Stomach (tissue), 9 donors: ENCODE results near the gene WHAMM. TPM values are rescaled to one million over a fixed set of nuclear protein-coding genes. Genes with fewer than 3 reads are reported as not detected.

ENCODE experiments used
- DNase-seq, 2 donors: peaks; one replicate each; pipeline versions ENCODE4 v3.0.0 to v3.0.0-alpha.2; 2013 to 2019
- H3K27ac ChIP-seq, 5 donors: fragments of 200-600 bp in 4 of 5; sonication (generic) in 4 of 5; one replicate each; pipeline ENCODE4 v1.5.1; 2013 to 2019; ENCODE audit warnings: mild to moderate bottlenecking in 1 of 5, moderate library complexity in 1 of 5
- H3K27me3 ChIP-seq, 3 donors: fragments of 200-600 bp; sonication (generic); one replicate each; pipeline ENCODE4 v1.5.1; 2017 to 2019; ENCODE audit warnings: mixed run types in 1 of 3
- H3K36me3 ChIP-seq, 4 donors: fragments of 200-600 bp; sonication (generic); 1 replicate in 3 of 4; 2 replicates in 1 of 4; pipeline ENCODE4 v1.5.1; 2016 to 2019
- H3K4me1 ChIP-seq, 4 donors: fragments of 200-600 bp; sonication (generic); one replicate each; pipeline ENCODE4 v1.5.1; 2016 to 2019
- H3K4me3 ChIP-seq, 4 donors: fragments of 200-600 bp; sonication (generic) in 3 of 4; one replicate each; pipeline ENCODE4 v1.5.1; 2016 to 2019; ENCODE audit warnings: mild to moderate bottlenecking in 1 of 4
- H3K9me3 ChIP-seq, 4 donors: fragments of 200-600 bp; sonication (generic); one replicate each; pipeline ENCODE4 v1.5.1; 2016 to 2019
- EP300 ChIP-seq: sonication (generic); formaldehyde crosslinking; IDR thresholded peaks from one replicate; pipeline ENCODE4 v1.6.1; 2017; ENCODE audit warnings: antibody characterized with exemption
- POLR2A ChIP-seq, 4 donors: fragments of 450-650 bp; IDR thresholded peaks; one replicate each; pipeline ENCODE4 v1.6.1; 2016; ENCODE audit warnings: antibody characterized with exemption in 4 of 4, control low read depth in 2 of 4, mild to moderate bottlenecking in 1 of 4, moderate library complexity in 1 of 4
- POLR2AphosphoS5 ChIP-seq, 3 donors: sonication (generic); formaldehyde crosslinking; IDR thresholded peaks; one replicate each; pipeline ENCODE4 v1.6.1; 2016; ENCODE audit warnings: antibody characterized with exemption in 3 of 3
- WGBS, 5 donors: extraction: QIAGEN DNeasy Blood & Tissue Kit in 3 of 5; methylation state at CpG; one replicate each; pipeline versions ENCODE4 v1.1.5 to v1.1.7; 2013 to 2018; 5-methylcytosine and 5-hydroxymethylcytosine counted together
- intact Hi-C: fragments of 100-400 bp; cut with DNase I; formaldehyde crosslinking; loops from one replicate; pipeline ENCODE4 v1.15.1; 2023; ENCODE audit warnings: low total_unique reads
- polyA plus RNA-seq, 3 donors: library from polyadenylated mRNA; stranded (reverse); fragments of 200-250 nt; gene quantifications; one replicate each; pipeline ENCODE4 v1.2.3, GENCODE V29; 2013
- total RNA-seq, 5 donors: library from RNA; depleted of rRNA; stranded (reverse); fragments of >200 nt; gene quantifications; one replicate each; pipeline versions ENCODE4 v1.1.0 to v1.2.3, GENCODE V29; 2014 to 2016
- TF ChIP-seq, protein P1 (sequence below), 7 experiments: fragments of 450-650 bp in 4 of 7; fragments of 200-600 bp in 3 of 7; sonication (generic) in 3 of 7; IDR thresholded peaks; one replicate each; pipeline ENCODE4 v1.5.1; 2016 to 2019; ENCODE audit warnings: antibody characterized with exemption in 7 of 7, control low read depth in 2 of 7, mild to moderate bottlenecking in 1 of 7
- donor health status: healthy with polysubstance abuse.
- donor health status: Bipolar disorder and iron deficiency.
- donor health status: healthy.

WHAMM gene
- total and polyA plus RNA-seq, 8 donors, result 3.6 to 44.6 (median 7.3) TPM

DNA sequence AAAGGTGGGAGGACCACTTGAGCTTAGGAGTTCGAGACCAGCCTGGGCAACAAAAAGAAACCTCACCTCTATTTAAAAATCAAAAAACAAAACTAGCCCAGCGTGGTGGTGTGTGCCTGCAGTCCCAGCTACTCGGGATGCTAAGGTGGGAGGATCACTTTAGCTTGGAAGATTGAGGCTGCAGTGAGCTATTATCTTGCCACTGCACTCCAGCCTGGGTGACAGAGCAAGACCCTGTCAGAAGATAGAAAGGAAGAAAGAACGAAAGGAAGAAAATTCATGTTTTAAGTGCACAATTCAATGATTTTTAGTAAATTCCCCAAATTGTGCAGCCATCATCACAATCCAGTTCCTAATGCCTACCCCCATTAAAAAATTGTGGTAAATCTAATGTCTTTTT, 11.3 kb upstream of the WHAMM start:
- H3K4me3 ChIP-seq, result no peak overlapping the region
- 67 to 82% (median 73%) methylated on average over 4 of the region's 4 CpGs for WGBS, 5 donors
- no peak for DNase-seq
- H3K27ac ChIP-seq, result no peak overlapping the region
- intact Hi-C loops, result no loop called here
- H3K9me3 ChIP-seq, result no peaks in the 10 kb centered on the region
- TF ChIP-seq EP300, result no peak
- no peaks in the 10 kb centered on the region for H3K4me1 ChIP-seq
- H3K27me3 ChIP-seq, result peaks cover 0 to 9% (median 0%) of the 10 kb centered on the region in 3 donors
- H3K36me3 ChIP-seq, result no peaks in the 10 kb centered on the region

DNA sequence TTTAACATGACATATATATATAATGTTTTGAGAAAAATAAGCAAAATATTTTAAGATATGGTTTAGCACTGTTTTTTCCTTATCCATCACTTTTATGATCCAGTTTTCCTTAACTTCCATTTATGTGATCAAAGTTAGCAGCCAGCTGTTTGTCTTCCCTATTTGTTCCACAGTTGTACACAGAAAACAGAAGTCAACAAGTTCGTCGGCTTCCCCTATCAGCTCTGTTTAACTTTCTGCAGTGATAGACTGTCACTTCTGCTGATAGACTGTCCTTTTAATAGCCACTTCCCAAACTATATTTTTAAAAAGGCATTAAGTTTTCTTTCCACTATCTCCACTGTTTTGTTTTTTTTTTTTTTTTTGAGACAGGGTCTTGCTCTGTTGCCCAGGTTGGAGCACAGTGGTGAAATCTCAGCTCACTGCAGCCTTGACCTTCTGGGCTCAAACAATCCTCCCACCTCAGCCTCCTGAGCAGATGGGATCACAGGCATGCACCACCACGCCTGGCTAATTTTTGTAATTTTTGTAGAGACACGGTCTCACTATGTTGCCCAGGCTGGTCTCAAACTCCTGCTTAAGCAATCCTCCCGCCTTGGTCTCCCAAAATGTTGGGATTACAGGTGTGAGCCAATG, 10.8 kb upstream of the WHAMM start:
- no peak for TF ChIP-seq POLR2A (IDR thresholded peaks at IDR 0.05)
- TF ChIP-seq, protein P1, sequence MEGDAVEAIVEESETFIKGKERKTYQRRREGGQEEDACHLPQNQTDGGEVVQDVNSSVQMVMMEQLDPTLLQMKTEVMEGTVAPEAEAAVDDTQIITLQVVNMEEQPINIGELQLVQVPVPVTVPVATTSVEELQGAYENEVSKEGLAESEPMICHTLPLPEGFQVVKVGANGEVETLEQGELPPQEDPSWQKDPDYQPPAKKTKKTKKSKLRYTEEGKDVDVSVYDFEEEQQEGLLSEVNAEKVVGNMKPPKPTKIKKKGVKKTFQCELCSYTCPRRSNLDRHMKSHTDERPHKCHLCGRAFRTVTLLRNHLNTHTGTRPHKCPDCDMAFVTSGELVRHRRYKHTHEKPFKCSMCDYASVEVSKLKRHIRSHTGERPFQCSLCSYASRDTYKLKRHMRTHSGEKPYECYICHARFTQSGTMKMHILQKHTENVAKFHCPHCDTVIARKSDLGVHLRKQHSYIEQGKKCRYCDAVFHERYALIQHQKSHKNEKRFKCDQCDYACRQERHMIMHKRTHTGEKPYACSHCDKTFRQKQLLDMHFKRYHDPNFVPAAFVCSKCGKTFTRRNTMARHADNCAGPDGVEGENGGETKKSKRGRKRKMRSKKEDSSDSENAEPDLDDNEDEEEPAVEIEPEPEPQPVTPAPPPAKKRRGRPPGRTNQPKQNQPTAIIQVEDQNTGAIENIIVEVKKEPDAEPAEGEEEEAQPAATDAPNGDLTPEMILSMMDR (IDR thresholded peaks at IDR 0.05), result no peak
- TF ChIP-seq POLR2AphosphoS5 (IDR thresholded peaks at IDR 0.05), result no peak
- TF ChIP-seq EP300, result no peak
- no peaks in the 10 kb centered on the region for H3K9me3 ChIP-seq

DNA sequence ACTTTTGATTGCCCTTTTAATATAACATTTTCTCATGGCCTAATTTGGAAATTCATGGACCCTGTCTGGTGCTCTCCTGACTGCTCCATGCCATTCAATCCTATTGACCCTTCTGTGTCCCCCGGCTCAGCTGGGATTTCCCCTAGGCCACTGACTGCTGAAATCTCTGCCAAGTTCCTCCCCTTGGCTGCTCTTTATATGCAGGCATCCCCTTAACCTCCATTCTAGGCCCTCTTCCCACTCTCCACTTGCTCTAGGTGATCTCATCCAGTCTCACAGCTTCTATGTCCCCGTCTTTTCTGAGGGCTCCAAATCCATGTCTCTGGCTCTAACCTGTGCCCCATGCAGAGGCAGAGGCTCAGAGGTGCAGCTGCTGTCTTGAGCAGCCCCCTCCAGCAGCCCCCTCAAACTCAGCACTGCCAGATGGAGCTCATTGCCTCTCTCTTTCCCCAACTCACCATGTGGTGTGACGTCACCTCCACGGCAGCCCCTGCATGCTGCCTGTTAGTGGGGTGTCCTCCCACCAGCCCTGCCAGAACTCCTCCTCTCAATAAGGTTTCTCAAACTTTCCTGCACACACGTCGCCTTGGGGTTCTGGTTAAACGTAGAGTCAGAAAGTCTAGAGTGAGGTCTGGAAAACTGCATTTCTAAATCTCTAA, 10.1 kb upstream of the WHAMM start:
- peaks cover 0 to 9% (median 0%) of the 10 kb centered on the region in 3 donors for H3K27me3 ChIP-seq
- no peak overlapping the region for H3K27ac ChIP-seq
- TF ChIP-seq EP300, result no peak
- TF ChIP-seq POLR2A (IDR thresholded peaks at IDR 0.05), result no peak
- TF ChIP-seq, protein P1 (IDR thresholded peaks at IDR 0.05), result no peak
- no peak for TF ChIP-seq POLR2AphosphoS5 (IDR thresholded peaks at IDR 0.05)
- no peaks in the 10 kb centered on the region for H3K36me3 ChIP-seq
- H3K4me1 ChIP-seq, result no peaks in the 10 kb centered on the region
- intact Hi-C loops, result no loop called here
- no peaks in the 10 kb centered on the region for H3K9me3 ChIP-seq
- no peak for DNase-seq
- 59 to 85% (median 81%) methylated on average over 4 to 7 of the region's 7 CpGs for WGBS, 5 donors
- no peak overlapping the region for H3K4me3 ChIP-seq

More for the DNA sequence above, 10.8 kb upstream of the WHAMM start:
- DNase-seq, result no peak
- 59 to 71% (median 66%) methylated on average over 5 of the region's 5 CpGs for WGBS, 5 donors
- Histone ChIP-seq H3K4me3 (no peak overlapping the region), H3K27me3 (peaks cover 0 to 9% (median 0%) of the 10 kb centered on the region in 3 donors), H3K36me3 (no peaks in the 10 kb centered on the region), H3K27ac (no peak overlapping the region), H3K4me1 (no peaks in the 10 kb centered on the region)
- intact Hi-C loops, result no loop called here

DNA sequence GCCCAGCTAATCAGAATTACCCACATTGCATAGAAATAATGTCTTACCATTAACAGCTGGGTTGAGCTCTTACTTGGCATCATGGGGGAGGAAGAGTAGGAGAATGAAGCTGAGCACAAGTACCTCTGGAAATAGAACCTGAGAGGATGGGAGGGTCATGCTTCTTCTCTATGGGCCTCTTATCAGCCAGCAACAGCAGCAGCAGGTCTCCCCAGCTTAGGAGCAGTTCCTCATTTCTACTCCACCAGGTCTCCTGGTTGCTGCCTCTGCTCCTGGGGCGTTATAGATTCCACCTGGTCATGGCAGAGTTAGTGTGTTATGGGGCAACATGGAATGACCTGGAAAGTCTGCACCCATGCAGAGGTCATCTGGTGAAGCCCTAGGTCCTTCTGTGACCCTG, 6.9 kb upstream of the WHAMM start:
- no peak for DNase-seq
- no peak overlapping the region for H3K4me3 ChIP-seq
- peaks cover 0 to 9% (median 0%) of the 10 kb centered on the region in 3 donors for H3K27me3 ChIP-seq
- no peaks in the 10 kb centered on the region for H3K36me3 ChIP-seq
- no peak overlapping the region for H3K27ac ChIP-seq
- H3K9me3 ChIP-seq, result no peaks in the 10 kb centered on the region
- WGBS, 5 donors, result 56 to 83% (median 78%) methylated on average over 1 of the region's 1 CpG
- TF ChIP-seq POLR2A (IDR thresholded peaks at IDR 0.05) (no peak), EP300 (no peak), POLR2AphosphoS5 (IDR thresholded peaks at IDR 0.05) (no peak)
- TF ChIP-seq, protein P1 (IDR thresholded peaks at IDR 0.05), result no peak
- H3K4me1 ChIP-seq, result no peaks in the 10 kb centered on the region
- intact Hi-C loops, result no loop called here
